ENCODE results near the gene SUZ12.
"Not testable (repeated sequence)": the region's sequence is repeated elsewhere in the genome, so short reads cannot be mapped to it uniquely, and the experiment has no call there.

Gene SUZ12

GRCh38 chr17:31964131-31964530 is 27.3 kb downstream of the SUZ12 start:
- not testable (repeated sequence) for DNase-seq

- DNase-seq: no peak
These were observed 30.8 kb downstream of the SUZ12 start for GRCh38 chr17:31967648-31968047.

GRCh38 chr17:31970416-31970815 is 33.6 kb downstream of the SUZ12 start:
- not testable (repeated sequence) for DNase-seq

GRCh38 chr17:31974269-31975071 is 37.7 kb downstream of the SUZ12 start:
- not testable (repeated sequence) for DNase-seq

DNA sequence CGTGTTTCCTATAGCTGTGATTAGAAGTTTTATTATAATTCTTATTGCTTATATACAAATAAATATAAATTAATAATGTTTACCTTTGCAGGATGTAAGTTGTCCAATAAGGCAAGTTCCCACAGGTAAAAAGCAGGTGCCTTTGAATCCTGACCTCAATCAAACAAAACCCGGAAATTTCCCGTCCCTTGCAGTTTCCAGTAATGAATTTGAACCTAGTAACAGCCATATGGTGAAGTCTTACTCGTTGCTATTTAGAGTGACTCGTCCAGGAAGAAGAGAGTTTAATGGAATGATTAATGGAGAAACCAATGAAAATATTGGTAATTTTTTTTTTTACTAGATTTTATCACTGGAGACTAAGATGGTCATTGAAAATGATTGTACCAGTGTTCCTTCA is 38.6 kb downstream of the SUZ12 start:
- not testable (repeated sequence) for DNase-seq

DNA sequence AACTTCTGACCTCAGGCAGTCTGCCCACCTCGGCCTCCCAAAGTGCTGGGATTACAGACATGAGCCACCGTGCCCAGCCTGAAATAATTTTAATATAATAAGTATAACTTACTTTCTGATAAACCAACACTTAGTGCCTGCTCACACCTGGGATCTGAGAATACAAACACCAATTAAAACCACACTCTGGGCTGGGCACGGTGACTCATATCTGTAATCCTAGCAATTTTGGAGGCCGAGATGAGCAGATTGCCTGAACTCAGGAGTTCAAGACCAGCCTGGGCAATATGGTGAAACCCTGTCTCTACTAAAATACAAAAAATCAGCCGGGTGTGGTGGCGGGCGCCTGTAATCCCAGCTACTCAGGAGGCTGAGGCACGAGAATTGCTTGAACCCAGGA is 55.0 kb downstream of the SUZ12 start:
- DNase-seq: not testable (repeated sequence)

DNA sequence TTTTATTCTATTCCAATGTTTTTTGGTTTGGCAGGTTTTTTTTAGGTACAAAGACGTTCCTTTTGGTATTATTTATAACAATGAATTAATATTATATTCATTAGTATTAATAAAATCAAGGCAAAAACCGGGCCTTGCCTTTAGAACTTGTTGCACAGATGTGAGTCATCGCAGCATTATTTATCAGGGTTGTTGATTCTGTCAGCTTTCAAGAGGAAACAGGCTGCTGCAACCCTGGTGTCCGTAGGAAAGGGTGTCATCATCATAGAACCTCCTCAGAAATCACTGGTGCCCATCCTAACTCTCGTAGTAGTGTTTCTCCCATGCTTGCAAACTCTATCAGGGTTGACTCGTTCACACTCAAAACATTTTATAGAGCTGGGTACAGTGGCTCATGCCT is 60.2 kb downstream of the SUZ12 start:
- DNase-seq: no peak

- peak; percentile 52 to 66 for DNase-seq
These were observed 70.2 kb downstream of the SUZ12 start, which contains the start of gene LRRC37B for GRCh38 chr17:32006957-32007462. Gene LRRC37B (plus strand): TSS chr17:32007383. CDS start chr17:32021393, 14,010 bp downstream.

GRCh38 chr17:32007463-32008298 is 70.9 kb downstream of the SUZ12 start:
- DNase-seq: peak; percentile 27 to 66

DNA sequence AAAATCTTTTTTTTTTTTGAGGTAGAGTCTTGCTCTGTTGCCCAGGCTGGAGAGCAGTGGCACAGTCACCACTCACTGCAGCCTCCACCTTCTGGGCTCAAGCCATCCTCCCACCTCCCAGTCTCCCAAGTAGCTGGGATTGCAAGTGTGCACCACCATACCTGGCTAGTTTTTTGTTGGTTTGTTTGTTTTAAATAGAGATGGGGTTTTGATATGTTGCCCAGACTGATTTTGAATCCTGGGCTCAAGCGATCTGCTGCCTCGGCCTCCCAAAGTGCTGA is 72.4 kb downstream of the SUZ12 start:
- no peak for DNase-seq

DNA sequence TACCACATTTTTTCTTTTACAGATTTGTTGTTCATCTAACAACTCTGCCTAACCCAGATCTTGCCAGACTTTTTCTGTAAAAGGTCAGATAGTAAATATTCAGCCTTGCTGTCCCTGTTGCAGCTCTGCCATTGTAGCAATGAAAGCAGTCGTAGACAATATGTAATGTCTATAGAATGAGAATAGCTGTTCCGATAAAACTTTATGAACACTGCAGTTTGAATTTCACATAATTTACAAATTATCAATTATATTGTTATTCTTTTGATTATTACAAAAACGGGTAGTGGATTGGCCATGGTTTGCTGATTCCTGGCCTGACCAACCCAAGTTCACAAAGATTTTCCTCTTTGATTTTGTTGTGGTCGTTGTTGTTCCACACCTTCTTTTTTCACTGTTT is 73.3 kb downstream of the SUZ12 start:
- no peak for DNase-seq

- DNase-seq: peak; percentile 78 to 91
These were observed 78.6 kb downstream of the SUZ12 start for GRCh38 chr17:32015245-32016013.

DNA sequence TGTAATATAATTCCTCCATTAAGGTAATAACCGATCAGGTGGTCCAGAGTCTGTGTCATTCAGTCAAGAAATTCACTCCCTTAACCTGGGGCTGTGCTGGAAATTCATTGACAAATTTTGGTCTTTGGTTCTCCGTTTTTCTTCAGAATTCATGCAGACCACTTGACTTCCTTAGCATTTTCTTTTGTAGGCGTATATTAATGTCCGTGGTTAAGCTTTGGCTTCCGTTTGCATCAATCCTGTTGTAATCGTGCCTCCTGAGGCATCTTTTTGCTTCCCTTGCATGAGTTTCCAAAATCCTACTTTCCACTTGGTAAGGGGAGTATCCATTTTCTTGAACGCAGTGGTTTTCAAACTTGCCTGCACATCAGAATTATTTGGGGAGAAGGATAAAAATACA is 79.4 kb downstream of the SUZ12 start:
- no peak for DNase-seq

DNA sequence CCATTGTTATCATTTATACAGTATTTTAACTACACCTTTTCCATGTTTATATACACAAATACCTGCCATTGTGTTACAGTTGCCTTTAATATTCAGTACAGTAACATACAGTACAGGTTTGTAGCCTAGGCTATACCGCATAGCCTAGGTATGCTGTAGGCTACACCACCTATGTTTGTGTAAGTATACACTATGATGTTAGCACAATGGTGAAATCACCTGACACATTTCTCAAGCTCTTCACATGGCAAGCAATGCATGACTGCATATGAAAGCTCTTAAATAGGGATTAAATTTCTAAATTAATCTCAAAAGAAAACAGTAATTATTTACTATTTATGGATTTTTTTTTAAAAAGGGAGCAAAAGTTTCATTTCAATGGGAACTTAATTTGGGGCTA is 82.4 kb downstream of the SUZ12 start:
- no peak for DNase-seq

DNA sequence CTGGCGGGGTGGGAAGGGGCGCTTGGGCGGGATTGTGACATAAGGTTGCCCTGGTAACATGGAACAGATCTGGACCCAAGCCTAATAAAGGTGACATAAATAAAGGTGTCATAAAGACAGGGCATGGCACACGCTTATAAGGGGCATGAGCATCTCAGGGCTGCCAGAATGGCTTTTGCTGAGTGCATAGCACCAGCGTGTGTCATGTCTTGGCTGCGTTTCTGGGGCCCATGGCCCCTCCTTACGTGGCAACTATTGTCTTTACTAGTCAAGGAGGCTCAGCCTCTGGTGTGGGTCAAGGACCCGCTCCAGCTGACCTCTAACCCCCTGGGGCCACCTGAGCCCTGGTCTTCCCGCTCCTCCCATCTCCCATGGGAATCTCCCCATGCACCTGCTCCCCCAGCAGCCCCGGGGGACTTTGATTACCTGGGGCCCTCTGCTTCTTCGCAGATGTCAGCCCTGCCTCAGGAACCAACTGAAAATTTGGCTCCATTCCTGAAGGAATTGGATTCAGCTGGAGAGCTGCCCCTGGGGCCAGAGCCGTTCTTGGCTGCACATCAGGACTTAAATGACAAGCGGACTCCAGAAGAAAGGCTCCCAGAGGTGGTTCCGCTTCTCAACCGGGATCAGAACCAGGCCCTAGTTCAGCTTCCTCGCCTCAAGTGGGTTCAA is 84.3 kb downstream of the SUZ12 start:
- DNase-seq: no peak

DNA sequence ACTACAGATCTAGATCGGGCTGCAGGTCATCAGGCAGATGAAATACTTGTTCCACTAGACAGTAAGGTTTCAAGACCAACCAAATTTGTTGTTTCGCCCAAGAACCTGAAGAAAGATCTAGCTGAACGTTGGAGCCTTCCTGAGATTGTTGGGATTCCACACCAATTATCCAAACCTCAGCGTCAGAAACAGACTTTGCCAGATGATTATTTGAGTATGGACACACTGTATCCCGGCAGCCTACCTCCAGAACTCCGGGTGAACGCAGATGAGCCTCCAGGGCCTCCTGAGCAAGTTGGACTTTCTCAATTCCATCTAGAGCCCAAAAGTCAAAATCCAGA is 84.8 kb downstream of the SUZ12 start:
- no peak for DNase-seq

- not testable (repeated sequence) for DNase-seq
These were observed 85.7 kb downstream of the SUZ12 start for GRCh38 chr17:32022554-32022953.

DNA sequence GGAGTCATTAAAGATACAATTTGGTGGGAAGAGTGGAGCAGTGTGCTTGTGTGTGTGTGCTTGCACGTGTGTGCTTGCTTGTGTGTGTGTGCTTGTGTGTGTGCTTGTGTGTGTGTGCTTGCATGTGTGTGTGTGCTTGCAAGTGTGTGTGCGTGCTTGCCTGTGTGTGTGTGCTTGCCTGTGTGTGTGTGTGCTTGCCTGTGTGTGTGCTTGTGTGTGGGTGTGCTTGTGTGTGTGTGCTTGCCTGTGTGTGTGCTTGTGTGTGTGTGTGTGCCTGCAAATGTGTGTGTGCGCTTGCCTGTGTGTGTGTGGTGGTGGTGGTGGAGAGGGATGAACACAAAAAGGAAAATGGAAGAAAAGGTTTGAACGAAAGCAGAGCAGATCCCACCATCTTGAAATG is 90.5 kb downstream of the SUZ12 start:
- not testable (repeated sequence) for DNase-seq

DNA sequence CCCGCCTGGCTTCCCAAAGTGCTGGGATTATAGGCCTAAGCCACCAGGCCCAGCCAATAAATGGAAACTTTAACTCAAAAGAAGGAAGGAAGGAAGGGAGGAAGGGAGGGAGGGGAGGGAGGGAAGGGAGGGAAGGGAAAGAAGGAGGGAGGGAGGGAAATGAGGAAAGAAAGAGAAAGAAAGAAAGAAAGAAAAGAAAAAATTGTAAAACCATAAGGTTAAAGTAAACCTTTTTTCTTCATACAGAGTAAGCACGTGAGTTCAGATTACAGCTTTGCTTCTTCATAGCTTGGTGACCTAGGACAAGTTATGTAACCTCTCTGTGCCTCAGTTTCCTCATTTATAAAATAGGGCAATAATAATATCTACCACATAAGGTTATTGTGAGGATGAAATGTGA is 96.4 kb downstream of the SUZ12 start:
- DNase-seq: no peak

DNA sequence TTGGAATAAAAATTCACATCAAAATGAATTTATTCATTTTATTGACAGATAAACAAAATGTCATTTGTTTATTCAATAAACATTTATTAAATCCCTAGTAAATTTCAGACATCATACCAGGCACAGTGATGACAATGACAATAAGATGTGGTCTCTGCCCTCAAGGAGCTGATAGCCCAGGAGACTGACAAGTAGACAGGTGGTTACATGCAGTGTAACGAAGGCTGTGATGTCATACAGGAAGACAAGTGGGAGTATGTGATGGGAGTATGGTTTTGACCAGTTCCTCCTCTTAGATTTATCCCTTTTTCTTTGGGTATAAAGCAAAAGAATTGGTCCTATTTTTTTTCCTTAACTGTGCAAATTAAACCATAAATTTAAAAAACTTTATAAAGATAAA is 97.0 kb downstream of the SUZ12 start:
- DNase-seq: not testable (repeated sequence)

GRCh38 chr17:32040246-32040645 is 103.4 kb downstream of the SUZ12 start:
- DNase-seq: not testable (repeated sequence)

DNA sequence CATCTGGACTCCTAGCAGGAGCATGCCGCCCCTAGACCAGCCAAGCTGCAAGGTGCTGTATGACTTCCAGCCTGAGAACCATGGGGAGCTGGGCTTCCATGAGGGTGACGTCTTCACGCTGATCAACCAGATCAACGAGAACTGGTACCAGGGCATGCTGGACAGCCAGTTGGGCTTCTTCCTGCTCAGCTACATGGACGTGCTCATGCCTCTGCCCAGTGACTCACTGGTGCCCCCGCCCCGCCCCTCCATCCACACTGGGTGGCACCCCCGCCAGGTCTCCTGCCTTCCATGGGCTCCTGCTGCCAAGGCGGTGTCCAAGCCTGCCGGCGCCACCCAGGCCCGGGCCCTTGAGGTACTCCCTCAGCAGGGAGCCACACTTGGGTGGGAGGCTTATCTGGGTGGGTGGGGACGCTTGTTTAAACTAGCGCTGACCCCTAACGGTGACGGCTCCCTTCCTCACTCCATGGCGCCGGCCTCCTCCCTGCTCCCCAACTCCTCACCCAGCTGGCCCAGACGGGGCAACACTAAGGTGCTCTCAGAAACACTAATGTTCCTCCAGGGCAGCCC is 104.6 kb downstream of the SUZ12 start:
- not testable (repeated sequence) for DNase-seq

Data from SHP77 (cell line).